ENCODE measurements around the gene KRT77.

KRT77 gene

DNA sequence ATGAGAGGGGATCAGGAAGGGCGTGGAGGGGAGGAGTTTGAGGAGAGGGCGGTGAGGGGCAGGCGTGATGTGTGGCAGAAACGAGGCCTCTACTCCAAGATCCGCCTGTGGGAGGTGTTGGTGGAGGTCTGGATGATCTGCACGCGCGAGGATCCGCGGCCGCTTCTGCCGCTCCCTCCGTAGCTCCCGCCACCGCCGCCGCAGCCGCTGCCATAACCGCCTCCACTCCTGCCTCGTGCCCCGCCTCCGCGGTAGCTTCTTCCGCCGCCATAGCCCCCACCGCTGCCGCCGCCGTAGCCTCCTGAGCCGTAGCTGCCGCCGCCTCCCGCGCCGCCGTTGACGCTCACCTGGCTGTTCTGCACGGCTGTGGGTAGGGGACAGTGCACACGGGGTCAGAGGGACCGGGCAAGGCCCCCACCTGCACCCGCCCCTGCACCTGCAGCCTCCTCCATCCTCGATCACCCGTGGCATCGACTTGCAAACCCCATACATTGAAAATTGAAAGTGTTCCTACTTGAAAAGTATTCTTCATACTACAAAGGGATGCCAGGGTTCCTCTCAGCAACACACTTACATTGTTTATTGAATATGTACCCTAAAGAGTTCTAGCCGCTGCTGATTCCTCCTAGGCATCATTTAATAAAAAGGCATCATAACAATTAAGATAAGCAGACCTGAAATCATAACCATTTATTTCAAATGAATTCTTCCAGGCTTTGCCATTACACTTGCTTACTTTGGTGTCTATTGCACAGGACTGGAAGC is 12.1 kb downstream of the KRT77 start:
- DNase-seq: peak; percentile 22

DNA sequence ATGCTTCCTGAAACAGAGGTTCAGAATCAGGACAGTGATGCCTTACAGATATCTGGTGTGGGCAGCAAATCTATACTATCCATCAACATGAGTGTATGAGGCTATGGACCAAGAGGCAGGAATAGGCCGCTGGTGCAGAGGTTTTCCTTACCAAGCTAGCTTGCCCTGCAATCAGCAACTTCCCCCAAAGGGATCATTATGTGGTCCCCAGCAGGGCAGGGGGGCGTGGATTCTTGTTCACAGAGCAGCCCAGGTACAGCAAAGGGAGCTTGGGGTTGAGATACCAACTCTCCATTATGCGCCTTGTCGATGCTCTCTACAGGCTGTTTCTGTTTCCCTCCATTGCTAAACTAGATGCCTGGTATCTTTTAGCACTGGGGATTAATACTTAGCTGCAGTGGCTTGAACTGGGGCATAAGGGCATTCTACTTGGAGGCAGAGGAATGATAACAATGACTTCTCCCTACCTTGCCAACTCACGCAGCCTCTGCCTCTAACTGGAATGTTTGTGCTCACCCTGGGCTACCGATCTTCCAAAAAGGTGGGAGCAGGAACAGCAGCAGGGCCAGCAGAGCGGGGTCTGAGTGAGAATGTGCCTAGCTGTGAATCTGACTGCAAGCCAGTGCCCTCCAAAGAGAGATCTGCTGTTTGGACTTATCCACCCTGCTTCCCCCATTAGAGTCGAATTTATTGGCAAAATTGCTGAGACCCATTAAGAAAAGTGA is 12.8 kb downstream of the KRT77 start:
- DNase-seq: no peak

- no peak for DNase-seq
These were observed 13.4 kb downstream of the KRT77 start for GRCh38 chr12:52689936-52690335.

GRCh38 chr12:52689239-52689638 is 14.1 kb downstream of the KRT77 start:
- no peak for DNase-seq

- DNase-seq: no peak
These were observed 14.8 kb downstream of the KRT77 start for GRCh38 chr12:52688481-52688880.

GRCh38 chr12:52687497-52688385 is 15.6 kb downstream of the KRT77 start:
- no peak for DNase-seq

DNA sequence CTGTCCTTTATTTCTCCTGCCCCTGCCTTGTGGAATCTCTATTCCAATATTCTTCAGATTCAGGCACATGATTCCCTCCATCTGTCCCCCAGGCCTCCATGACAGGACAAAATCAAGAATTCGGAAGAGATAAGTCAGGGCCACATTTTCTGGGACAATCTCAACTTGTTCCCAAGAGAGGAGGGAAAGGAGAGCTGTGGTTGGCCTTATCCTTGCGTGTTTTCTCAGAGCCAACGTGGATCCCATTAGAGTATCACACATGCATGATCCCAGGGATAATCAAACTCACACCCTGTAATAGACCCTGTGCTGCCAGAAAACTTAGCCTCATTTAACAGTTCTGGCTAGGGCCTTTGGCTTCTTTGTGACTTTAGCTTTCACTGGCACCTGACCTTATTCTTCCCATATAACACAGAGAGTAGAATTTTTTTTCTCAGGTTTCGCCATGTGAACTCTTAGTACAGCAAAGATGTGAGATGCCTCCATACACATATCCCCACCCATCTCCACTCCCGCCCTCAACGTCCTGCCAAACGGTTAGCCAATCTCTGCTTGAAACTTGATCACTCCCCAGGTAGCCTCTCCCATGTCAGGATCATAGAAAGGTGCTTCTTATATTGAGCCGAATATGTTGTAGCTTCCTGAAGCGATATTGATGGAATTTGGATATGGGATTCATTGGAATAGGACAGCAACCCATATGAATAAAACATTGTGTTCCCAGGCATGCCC is 16.4 kb downstream of the KRT77 start:
- DNase-seq: no peak

- no peak for DNase-seq
These were observed 17.3 kb downstream of the KRT77 start for GRCh38 chr12:52686063-52686462.

DNA sequence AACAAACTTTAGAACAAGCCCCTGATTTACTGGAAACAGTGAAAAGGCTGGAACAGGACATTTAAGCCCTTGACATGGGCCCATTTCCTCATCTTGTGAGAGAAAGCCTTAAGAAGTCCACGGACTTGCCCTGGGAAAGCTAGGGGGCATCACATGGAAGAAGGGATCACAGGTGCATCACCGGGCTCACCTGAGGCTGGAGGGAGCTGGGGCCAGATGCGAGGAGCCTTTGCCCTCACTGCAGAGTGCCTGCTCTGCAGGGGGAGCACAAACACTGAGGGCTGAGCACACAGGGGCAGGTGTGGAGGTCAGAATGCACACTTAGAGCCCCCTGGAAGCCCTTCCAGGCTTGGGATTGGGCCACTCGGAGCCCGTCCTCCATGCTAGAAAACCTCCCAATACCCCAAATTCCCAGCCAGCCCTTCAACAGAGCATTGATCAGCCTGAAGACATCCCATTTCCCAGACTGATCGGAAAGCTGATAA is 17.9 kb downstream of the KRT77 start:
- DNase-seq: no peak

GRCh38 chr12:52684431-52684830 is 18.9 kb downstream of the KRT77 start:
- DNase-seq: no peak

DNA sequence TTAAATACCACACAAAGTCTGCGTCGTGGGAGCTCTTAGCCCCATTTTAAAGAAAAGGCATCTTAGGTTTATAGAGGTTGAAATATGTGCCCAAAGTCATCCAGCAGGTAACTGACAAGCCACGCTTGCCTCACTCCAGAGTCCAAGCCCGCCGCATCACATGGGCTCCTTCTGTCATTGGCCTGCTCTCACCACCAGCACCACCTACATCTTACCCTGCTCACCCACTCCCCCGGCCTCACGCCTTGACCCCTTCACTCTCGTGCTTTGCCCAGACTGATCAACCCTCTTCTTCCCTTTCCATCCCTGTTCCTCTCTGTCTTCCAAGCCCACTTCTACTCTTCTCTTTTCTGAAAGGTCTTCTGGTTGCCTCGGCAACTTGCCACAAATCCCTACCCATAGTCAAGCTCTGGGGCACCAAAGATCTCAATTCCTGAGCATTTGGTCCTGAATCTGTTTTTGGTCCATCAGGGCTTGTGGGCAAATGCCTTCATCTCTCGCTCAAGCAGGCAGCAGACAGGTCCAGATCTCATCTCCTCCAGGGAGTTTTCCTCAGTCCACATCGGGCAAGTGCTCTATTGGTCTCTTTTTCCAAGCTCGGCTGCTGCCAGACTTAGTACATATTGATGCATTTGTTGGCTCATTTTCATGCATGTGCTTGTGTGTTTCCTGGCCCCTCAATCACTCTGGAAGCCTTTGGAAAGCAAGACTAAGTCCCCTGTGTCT is 19.6 kb downstream of the KRT77 start:
- DNase-seq: no peak

DNA sequence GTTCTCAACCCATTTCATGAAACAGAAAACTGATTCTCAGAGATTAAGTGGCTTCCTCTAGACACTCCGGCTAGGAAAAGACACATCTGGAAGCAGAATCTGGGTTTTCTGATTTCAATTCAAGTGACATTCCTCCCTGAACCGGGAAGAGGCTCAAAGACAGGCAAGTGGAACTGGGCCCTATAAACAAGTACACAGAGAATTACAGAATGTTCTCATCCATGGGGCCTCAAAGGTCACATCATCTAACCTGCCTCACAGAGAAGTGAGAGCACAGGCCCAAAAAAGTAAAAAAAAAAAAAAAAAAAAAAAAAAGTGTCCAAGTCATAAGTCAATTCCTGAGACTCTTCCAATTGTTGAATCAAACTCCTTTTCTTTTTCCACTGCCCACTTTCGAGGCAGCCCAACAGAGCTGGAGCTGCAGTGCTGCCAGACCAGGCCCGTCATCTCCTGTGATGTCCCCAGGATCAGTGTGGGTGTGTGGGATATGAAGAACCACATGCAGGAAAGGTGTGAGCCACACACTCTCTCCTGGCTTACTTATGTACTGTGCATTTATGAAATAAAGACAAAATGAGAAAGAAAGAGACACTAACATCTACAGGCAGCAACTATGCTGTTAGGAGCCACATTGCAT is 20.3 kb downstream of the KRT77 start:
- no peak for DNase-seq

- no peak for DNase-seq
These were observed 21.0 kb downstream of the KRT77 start for GRCh38 chr12:52682381-52682660.

DNA sequence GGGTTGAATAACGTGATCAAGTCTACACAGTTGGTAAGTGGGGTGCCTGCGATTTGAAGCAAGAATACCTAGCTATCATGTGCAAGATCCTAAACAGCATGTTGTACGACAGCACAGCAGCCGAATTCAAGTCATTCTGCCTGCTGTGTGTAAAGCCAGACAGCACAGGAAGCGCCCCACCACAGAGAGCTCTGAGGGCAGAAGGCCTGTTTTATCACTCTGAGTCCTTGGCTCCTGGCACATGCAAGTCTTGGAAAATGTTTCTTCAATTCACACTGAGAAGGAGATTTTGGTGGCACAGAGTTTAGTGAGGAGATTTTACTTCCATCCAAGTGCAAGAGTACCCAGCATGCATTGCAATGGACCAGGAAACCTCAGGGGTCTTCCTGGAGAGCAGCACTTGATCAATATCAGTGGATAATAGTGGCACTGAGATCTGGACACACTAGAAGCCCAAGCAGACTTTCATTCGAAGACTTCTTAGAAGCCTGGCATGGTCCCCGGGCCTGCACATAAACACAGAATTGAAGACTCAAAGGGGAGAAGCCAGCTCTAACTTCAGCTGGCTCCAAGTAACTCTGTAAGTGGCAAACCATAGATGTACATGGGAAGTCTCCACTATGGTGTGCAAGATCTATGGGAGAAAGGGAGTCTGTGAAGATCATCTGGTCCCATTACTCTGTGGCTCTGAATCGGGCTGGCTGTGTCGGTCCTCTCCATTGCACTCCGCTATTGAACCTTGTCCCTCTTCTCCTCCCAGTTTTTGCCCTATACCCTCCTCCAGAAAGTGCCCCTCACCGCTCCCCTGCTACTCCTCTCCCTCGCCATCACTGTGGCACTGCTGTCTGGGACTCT is 21.6 kb downstream of the KRT77 start:
- no peak for DNase-seq

GRCh38 chr12:52680363-52680762 is 23.0 kb downstream of the KRT77 start, which contains the start of gene KRT1:
Gene KRT1 (minus strand): TSS chr12:52680407. CDS start chr12:52680348, 59 bp downstream.
- no peak for DNase-seq

DNA sequence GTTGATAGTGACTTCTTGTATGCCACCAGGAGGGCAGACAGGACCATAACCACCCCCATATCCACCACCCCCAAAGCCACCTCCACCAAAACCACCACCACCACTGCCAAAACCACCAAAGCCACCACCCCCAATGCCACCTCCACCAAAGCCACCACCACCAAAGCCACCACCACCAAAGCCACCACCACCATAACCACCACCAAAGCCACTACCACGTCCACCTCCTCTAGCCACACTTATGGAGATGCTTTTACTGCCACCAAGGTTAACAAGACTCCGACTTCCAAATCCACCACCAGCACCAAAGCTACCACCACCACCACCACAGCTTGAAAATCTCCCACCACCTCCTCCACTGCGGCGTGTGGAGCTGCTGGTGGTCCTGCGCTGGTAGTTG is 23.4 kb downstream of the KRT77 start:
- DNase-seq: no peak

DNA sequence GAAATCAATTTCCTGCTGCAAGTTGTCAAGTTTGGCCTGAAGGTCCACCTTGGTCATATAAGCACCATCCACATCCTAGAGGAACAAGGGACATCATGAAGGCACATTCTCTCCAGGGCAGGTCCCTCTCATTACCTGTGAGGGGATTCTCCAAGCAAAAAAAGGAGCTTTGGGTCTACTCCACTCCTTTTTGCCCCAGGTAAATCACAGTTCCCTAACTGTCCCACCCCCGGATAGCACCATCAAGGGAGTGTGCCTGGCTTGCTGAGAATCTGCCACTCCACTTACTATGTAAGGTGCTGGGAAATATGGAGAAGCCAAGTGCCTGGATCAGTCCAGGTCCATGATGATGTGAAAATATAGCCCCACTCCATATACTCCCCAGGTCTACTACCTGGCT is 25.7 kb downstream of the KRT77 start:
- no peak for DNase-seq

DNA sequence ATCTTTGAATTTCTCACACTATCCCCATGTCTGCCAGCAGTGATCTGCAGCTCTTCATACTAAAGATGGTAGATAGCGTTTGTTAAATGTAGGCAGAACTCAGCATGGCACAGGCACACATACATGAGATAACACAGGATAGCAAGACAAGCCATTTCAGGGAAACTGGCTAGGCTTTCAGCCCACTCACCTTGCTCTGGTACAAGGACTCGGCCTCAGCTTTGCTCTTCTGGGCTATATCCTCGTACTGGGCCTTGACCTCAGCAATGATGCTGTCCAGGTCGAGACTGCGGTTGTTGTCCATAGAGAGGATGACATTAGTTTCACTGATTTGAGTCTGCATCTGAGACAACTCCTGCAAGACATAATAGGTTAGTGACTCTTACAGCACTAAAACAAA is 26.2 kb downstream of the KRT77 start:
- DNase-seq: no peak

DNA sequence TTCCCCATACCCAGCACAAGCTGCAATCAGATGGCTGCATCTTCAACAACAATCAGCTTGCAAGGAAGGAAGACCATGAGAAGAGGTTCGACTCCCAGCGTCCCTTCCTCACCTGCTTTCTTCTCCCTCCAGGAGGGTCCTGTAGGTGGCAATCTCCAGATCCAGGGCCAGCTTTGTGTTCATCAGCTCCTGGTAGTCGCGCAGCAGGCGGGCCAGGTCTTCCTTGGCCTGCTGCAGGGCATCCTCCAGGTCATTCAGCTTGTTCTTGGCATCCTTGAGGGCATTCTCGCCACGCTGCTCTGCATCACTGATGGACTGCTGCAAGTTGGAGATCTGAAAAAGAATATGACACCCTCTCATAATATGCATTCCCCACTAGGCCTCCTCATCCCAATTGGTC is 27.2 kb downstream of the KRT77 start:
- no peak for DNase-seq

DNA sequence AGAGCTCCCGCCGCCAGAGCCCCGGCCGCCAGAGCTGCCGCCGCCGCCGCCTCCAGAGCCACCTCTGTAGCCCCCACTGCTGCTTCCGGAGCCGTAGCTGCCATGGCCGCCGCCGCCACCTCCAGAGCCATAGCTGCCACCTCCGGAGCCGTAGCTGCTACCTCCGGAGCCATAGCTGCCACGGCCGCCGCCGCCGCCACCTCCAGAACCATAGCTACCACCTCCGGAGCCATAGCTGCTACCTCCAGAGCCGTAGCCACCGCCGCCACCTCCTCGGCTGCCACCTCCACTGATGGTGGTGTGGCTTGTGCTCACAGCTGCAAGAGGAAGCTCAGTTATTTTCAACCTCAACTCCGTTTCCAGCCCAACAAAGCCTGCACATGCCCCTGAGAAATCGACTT is 28.0 kb downstream of the KRT77 start:
- no peak for DNase-seq

- no peak for DNase-seq
These were observed 28.9 kb downstream of the KRT77 start for GRCh38 chr12:52674433-52674775.

Data from RPMI8226 (cell line).